Measurements from ENCODE around the gene LIPH.
"Not testable (repeated sequence)": the region's sequence is repeated elsewhere in the genome, so short reads cannot be mapped to it uniquely, and the experiment has no call there.

Gene LIPH

DNA sequence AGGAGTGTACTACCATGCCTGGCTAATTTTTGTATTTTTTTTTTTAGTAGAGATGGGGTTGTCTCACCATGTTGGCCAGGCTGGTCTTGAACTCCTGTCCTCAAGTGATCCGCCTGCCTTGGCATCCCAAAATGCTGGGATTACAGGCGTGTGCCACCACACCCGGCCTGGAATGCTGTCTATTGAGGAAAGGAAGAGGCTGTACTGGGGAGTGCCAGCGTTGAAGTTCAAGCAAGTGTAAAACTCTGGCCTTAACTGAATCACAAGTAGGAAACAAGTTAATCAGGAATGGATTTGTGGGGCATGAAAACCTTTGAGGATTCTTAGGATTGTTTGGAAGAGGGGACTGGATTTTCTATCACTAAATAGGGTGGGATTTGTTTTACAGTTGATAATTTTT, 32.3 kb upstream of the LIPH start:
- no peak for DNase-seq (ENCODE audit: extremely low spot score)
- TF ChIP-seq, protein P1, sequence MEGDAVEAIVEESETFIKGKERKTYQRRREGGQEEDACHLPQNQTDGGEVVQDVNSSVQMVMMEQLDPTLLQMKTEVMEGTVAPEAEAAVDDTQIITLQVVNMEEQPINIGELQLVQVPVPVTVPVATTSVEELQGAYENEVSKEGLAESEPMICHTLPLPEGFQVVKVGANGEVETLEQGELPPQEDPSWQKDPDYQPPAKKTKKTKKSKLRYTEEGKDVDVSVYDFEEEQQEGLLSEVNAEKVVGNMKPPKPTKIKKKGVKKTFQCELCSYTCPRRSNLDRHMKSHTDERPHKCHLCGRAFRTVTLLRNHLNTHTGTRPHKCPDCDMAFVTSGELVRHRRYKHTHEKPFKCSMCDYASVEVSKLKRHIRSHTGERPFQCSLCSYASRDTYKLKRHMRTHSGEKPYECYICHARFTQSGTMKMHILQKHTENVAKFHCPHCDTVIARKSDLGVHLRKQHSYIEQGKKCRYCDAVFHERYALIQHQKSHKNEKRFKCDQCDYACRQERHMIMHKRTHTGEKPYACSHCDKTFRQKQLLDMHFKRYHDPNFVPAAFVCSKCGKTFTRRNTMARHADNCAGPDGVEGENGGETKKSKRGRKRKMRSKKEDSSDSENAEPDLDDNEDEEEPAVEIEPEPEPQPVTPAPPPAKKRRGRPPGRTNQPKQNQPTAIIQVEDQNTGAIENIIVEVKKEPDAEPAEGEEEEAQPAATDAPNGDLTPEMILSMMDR (IDR thresholded peaks at IDR 0.05; ENCODE audit: control extremely low read depth, extremely low read depth, low read depth, missing control alignments), result no peak
- CTCF ChIA-PET, result interaction anchor here (1.1 to 2.1 kb wide), 3 partner anchors 9 to 26 kb away, joined by 3 to 8 read pairs (median 4); no protein-coding TSS in a partner anchor
- POLR2A ChIA-PET, result no interaction called here

- DNase-seq (ENCODE audit: extremely low spot score), result no peak
- POLR2A ChIA-PET, result no interaction called here
- CTCF ChIA-PET, result interaction anchor here (1.1 to 2.1 kb wide), 4 partner anchors 9 to 25 kb away, joined by 3 to 8 read pairs (median 4); no protein-coding TSS in a partner anchor
- TF ChIP-seq, protein P1 (IDR thresholded peaks at IDR 0.05; ENCODE audit: control extremely low read depth, extremely low read depth, low read depth, missing control alignments), result no peak
These were observed 31.5 kb upstream of the LIPH start for GRCh38 chr3:185583925-185584324.

DNA sequence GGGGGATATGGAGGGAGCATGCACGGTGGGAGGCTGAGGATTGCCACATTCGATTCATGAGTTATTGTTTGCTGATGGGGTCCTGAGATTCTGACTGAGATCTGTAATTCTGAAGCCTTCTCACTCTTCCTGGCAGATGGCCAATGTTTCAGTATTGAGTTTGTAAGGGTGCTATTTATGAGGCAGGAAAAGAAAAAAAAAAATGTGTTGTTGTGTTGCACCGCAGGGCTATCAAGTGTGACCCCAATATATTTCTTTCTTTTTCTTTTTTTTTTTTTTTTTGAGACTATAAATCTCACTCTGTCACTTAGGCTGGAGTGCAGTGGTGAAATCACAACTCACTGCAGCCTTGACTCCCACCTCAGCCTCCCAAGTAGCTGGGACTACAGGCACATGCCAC, 30.5 kb upstream of the LIPH start:
- CTCF ChIA-PET, result interaction anchor here (0.6 to 2.1 kb wide), 3 partner anchors 8 to 11 kb away, joined by 3 to 8 read pairs (median 4); no protein-coding TSS in a partner anchor
- peak; percentile 48 for DNase-seq (ENCODE audit: extremely low spot score)
- POLR2A ChIA-PET, result interaction anchor here (0.6 kb wide), 1 partner anchor 91 kb away, joined by 3 read pairs; no protein-coding TSS in a partner anchor
- TF ChIP-seq, protein P1 (IDR thresholded peaks at IDR 0.05; ENCODE audit: control extremely low read depth, extremely low read depth, low read depth, missing control alignments), result no peak

- CTCF ChIA-PET, result no interaction called here
- POLR2A ChIA-PET, result no interaction called here
- TF ChIP-seq, protein P1 (IDR thresholded peaks at IDR 0.05; ENCODE audit: control extremely low read depth, extremely low read depth, low read depth, missing control alignments), result no peak
- no peak for DNase-seq (ENCODE audit: extremely low spot score)
These were observed 29.8 kb upstream of the LIPH start for GRCh38 chr3:185582236-185582635.

GRCh38 chr3:185575108-185575869, 22.9 kb upstream of the LIPH start:
- DNase-seq (ENCODE audit: extremely low spot score), result not testable (repeated sequence)
- TF ChIP-seq, protein P1 (IDR thresholded peaks at IDR 0.05; ENCODE audit: control extremely low read depth, extremely low read depth, low read depth, missing control alignments), result peak; percentile 48
- ChIA-PET CTCF (interaction anchor here (0.6 to 4.1 kb wide), 33 partner anchors 8 to 288 kb away, joined by 3 to 40 read pairs (median 4); partner anchors contain the start of genes MAP3K13, SENP2 and TMEM41A), POLR2A (interaction anchor here (0.6 kb wide), 1 partner anchor 13 kb away, joined by 9 read pairs; no protein-coding TSS in a partner anchor)

DNA sequence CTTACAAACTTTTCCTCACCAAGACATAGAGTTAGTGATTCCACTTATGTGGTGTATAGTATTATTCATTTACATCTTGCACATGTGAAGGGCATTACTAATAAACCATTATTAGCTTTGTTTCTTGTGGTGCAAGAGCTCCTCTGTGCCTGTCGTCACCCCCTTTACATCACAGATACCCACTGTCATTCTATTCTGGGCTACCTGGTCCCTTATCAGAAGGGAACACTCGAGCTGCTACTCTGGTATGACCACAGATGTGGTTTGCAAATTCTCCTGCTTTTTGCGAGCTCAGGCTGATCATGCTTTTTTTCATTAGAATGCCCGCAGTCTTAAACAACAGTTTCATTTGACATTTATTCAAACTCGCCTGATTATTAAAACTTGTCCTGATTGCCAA, 19.8 kb upstream of the LIPH start:
- ChIA-PET CTCF (interaction anchor here (0.8 to 2.8 kb wide), 6 partner anchors 11 to 56 kb away, joined by 3 to 33 read pairs (median 4); partner anchors contain the start of gene SENP2), POLR2A (no interaction called here)
- no peak for DNase-seq (ENCODE audit: extremely low spot score)
- TF ChIP-seq, protein P1 (IDR thresholded peaks at IDR 0.05; ENCODE audit: control extremely low read depth, extremely low read depth, low read depth, missing control alignments), result no peak
